Left hindlimb (tissue), 1 donor: ENCODE results near the gene ADH1A.
"Not testable (repeated sequence)": the region's sequence is repeated elsewhere in the genome, so short reads cannot be mapped to it uniquely, and the experiment has no call there.

Experiments used
- DNase-seq: peaks from one replicate; pipeline ENCODE4 v3.0.0-alpha.2; 2018

ADH1A gene

GRCh38 chr4:99290848-99291786 is at the start of gene ADH1A:
Gene ADH1A (minus strand): TSS chr4:99290985. CDS start chr4:99290914, 71 bp downstream.
- DNase-seq: no peak

- DNase-seq: no peak
Observed at GRCh38 chr4:99339172-99339571, 48.4 kb upstream of the ADH1A start.

DNA sequence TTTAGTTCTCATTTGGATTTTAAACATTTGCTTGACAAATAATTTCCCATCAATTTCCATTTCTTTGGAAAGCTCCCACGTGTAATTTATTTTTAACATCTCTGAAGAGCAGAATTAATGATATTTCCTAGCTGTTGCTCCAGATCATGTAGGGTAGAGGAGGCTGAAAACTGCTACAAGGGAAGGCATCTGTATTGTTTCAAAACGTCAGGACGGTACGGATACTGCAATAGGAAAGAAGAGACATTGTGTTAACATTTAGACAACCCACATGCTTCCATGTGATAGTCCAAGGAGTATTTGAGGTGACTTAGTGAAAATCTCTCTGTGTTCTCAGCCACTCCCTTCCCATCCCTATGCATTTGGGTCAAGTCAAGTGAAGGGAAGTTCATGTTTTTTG is 45.8 kb upstream of the ADH1A start:
- no peak for DNase-seq

- no peak for DNase-seq
Observed at GRCh38 chr4:99334880-99335279, 44.1 kb upstream of the ADH1A start.

- DNase-seq: no peak
Observed at GRCh38 chr4:99330648-99331047, 39.9 kb upstream of the ADH1A start.

DNA sequence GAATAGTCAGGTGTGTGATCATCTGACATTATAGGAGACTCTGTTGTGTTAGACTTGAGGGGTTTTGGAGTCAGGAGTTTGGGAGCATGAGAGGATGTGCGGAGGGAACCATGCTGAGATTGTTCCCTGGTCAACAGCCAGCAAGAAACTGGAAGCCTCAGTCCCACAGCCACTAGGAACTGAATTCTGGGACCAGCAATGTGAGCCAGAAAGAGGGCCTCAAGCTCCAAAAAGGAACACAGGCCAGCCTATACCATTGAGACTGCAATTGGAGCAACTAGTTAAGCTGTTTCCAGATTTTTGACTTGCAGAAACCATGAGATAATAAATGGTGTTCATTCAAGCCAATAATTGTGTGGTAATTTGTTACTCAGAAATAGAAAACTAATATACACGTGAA is 39.1 kb upstream of the ADH1A start:
- DNase-seq: no peak

- peak; percentile 41 for DNase-seq
Observed at GRCh38 chr4:99324979-99325378, 34.2 kb upstream of the ADH1A start.

GRCh38 chr4:99324361-99324760 is 33.6 kb upstream of the ADH1A start:
- no peak for DNase-seq

- DNase-seq: no peak
Observed at GRCh38 chr4:99323756-99324155, 33.0 kb upstream of the ADH1A start.

- no peak for DNase-seq
Observed at GRCh38 chr4:99321241-99322191, 30.7 kb upstream of the ADH1A start, which contains the start of gene ADH1B. Gene ADH1B (minus strand): TSS chr4:99321401. CDS start chr4:99321331, 70 bp downstream.

DNA sequence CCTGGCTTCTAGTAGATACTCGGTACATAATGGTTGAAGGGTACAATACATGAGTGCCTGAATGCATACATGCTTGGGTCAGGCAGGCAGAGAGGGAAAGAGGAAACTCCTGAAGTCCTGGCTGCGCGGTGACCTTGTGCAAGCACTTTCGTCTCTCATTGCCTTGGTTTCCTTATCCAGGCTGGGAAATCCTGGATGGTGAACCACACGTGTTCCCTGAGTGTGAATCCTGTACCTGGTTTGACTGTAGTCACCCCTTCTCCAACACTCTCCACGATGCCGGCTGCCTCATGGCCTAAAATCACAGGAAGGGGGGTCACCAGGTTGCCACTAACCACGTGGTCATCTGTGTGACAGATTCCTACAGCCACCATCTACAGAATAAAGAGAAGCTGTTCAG is 27.0 kb upstream of the ADH1A start:
- DNase-seq: not testable (repeated sequence)

- no peak for DNase-seq
Observed at GRCh38 chr4:99317354-99317753, 26.6 kb upstream of the ADH1A start.

DNA sequence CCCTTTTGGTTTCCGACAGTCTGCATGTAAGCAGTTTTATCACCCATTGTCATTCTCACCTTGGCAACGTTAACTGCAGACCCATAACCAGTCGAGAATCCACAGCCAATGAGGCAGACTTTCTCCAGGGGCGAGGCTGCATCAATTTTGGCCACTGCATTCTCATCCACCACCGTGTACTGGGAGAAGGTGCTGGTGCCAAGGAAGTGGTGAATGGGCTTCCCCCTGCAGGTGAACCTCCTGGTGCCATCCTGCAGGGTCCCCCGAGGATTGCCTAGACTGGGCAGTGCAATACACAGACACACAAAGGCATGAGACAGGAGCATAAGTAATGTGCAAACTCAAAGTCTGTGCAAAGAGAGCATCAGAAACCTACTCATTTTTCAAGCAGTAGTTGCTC is 25.1 kb upstream of the ADH1A start:
- no peak for DNase-seq

DNA sequence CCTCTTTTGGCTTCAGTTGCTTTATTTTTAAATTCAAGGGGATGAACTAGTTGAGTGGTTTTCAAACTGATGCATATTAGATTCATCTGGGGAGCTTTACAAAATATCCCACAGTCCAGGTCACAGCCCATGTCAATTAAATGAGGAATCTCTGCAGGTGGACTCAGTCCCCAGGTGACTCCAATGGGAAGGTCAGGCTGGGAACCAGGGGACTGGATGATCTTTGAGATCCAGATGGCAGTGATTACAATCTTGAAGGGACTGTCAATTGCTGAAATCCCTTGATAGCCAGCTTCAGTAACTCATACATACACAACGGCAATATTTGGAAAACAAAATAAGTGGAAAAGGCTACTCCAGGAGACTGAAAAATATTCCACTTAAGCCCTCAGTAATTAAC is 23.4 kb upstream of the ADH1A start:
- no peak for DNase-seq

- no peak for DNase-seq
Observed at GRCh38 chr4:99310389-99310788, 19.6 kb upstream of the ADH1A start.

- DNase-seq: no peak
Observed at GRCh38 chr4:99305638-99306400, 15.0 kb upstream of the ADH1A start.

- no peak for DNase-seq
Observed at GRCh38 chr4:99301376-99302164, 10.8 kb upstream of the ADH1A start.

DNA sequence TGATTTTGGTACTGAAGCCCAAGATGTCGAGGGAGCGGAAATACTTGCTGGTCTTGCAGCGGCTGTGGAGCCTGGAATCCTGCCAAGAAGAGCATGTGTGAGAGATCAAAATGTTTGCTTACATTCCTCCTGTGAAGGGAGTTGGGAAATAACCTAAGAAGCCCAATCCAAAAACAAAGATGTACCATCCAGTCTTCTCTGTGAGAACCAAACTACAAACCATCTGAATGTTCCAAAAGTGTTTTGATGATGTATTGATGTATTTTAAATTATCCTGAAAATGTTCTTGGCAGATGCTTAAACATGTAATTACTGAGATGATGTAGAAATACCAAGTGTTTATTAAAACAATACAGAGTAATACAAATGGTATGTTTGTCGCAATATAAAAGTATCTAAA is 10.1 kb upstream of the ADH1A start:
- peak; percentile 73 for DNase-seq

DNA sequence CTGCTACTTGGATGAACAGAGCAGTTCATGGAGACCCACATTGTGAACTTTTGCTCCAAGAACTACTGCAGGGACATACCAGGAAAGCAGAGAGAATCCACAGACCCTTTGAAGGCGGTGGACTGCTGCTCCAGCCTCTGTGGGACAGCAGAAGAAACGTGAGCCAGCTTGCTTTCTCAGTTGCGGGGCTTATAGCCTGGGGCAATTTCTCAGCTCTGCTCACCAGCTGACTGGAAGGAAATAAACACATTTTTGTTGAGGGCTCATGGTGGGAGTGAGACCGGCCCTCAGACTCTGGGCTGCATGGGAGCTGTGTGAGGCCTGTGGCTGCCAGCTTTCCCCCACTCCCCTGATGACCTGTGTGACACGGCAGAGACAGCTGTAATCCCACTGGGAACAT is 2.6 kb upstream of the ADH1A start:
- DNase-seq: no peak

GRCh38 chr4:99285387-99285786 is 5.4 kb downstream of the ADH1A start:
- no peak for DNase-seq

- DNase-seq: no peak
Observed at GRCh38 chr4:99282731-99283130, 8.1 kb downstream of the ADH1A start.

- no peak for DNase-seq
Observed at GRCh38 chr4:99281261-99281660, 9.5 kb downstream of the ADH1A start.
